ENCODE results near the gene FN1. TPM values are rescaled to one million over a fixed set of nuclear protein-coding genes. Genes with fewer than 3 reads are reported as not detected.

FN1 gene
- total RNA-seq, 1 experiment from 2014 or later = 133 TPM

DNA sequence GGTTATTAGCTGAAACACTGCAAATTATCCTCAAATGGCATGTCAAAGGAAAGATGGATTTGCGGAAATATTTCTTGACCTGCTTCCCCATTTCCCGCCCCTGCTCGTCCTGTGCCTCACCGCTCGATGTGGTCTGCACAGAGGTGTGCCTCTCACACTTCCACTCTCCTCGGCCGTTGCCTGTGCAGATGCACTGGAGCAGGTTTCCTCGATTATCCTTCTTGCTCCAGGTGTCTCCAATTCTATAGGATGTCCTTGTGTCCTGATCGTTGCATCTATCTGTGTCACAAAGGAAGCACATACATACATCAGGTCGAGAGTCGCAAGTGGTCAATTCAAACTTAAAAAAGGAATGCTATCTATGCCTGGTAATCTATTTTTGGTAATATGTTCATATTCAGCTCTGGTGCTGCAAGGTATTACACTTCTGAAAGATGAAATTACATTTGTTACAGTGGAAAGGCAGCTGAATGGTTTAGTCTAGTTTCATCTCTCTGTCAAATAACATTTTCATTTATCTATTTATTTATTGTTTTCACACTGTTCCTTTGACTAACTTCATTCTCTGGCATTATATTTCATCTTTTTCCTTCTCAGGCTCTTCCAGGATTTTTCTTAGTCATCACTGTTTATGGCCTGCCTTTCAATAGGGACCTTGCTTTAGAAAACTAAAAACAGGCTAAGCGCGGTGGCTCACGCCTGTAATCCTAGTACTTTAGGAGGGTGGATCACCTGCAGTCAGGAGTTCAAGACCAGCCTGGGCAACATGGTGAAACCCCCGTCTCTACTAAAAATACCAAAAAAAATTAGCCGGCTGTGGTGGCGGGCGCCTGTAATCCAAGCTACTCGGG lies 7.6 kb downstream of the FN1 start:
- no peak for DNase-seq
- Mint-ChIP-seq H3K36me3 (ENCODE audit: insufficient read depth, unreplicated experiment) (peaks cover 13% of the 10 kb centered on the region), H3K4me1 (ENCODE audit: low read depth, unreplicated experiment) (peaks cover 13% of the 10 kb centered on the region), H3K27ac (ENCODE audit: unreplicated experiment) (no peak overlapping the region), H3K9me3 (ENCODE audit: low read depth, unreplicated experiment) (no peaks in the 10 kb centered on the region), H3K4me3 (ENCODE audit: low read depth, unreplicated experiment) (no peak overlapping the region), H3K27me3 (ENCODE audit: unreplicated experiment) (no peaks in the 10 kb centered on the region)
- CTCF ChIA-PET = no interaction called here
- TF ChIP-seq, protein P1, sequence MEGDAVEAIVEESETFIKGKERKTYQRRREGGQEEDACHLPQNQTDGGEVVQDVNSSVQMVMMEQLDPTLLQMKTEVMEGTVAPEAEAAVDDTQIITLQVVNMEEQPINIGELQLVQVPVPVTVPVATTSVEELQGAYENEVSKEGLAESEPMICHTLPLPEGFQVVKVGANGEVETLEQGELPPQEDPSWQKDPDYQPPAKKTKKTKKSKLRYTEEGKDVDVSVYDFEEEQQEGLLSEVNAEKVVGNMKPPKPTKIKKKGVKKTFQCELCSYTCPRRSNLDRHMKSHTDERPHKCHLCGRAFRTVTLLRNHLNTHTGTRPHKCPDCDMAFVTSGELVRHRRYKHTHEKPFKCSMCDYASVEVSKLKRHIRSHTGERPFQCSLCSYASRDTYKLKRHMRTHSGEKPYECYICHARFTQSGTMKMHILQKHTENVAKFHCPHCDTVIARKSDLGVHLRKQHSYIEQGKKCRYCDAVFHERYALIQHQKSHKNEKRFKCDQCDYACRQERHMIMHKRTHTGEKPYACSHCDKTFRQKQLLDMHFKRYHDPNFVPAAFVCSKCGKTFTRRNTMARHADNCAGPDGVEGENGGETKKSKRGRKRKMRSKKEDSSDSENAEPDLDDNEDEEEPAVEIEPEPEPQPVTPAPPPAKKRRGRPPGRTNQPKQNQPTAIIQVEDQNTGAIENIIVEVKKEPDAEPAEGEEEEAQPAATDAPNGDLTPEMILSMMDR (IDR thresholded peaks at IDR 0.05; ENCODE audit: unreplicated experiment) = no peak
- intact Hi-C loops (cut with micrococcal nuclease; ENCODE audit: unreplicated experiment) = no loop called here
- BruUV-seq (replicated peaks) = no TSS peak

GRCh38 chr2:215427585-215427984 lies 8.3 kb downstream of the FN1 start:
- CTCF ChIA-PET = no interaction called here
- H3K27me3 Mint-ChIP-seq (ENCODE audit: unreplicated experiment) = no peaks in the 10 kb centered on the region
- no peaks in the 10 kb centered on the region for H3K9me3 Mint-ChIP-seq (ENCODE audit: low read depth, unreplicated experiment)
- peaks cover 7% of the 10 kb centered on the region for H3K4me1 Mint-ChIP-seq (ENCODE audit: low read depth, unreplicated experiment)
- DNase-seq = no peak
- H3K4me3 Mint-ChIP-seq (ENCODE audit: low read depth, unreplicated experiment) = no peak overlapping the region
- peaks cover 12% of the 10 kb centered on the region for H3K36me3 Mint-ChIP-seq (ENCODE audit: insufficient read depth, unreplicated experiment)
- TF ChIP-seq, protein P1 (IDR thresholded peaks at IDR 0.05; ENCODE audit: unreplicated experiment) = no peak
- BruUV-seq (replicated peaks) = no TSS peak
- no peak overlapping the region for H3K27ac Mint-ChIP-seq (ENCODE audit: unreplicated experiment)
- intact Hi-C loops (cut with micrococcal nuclease; ENCODE audit: unreplicated experiment) = no loop called here

GRCh38 chr2:215425021-215425782 lies 10.7 kb downstream of the FN1 start:
- Mint-ChIP-seq H3K9me3 (ENCODE audit: low read depth, unreplicated experiment) (no peaks in the 10 kb centered on the region), H3K27me3 (ENCODE audit: unreplicated experiment) (no peaks in the 10 kb centered on the region), H3K4me1 (ENCODE audit: low read depth, unreplicated experiment) (no peaks in the 10 kb centered on the region), H3K4me3 (ENCODE audit: low read depth, unreplicated experiment) (no peak overlapping the region), H3K36me3 (ENCODE audit: insufficient read depth, unreplicated experiment) (peaks cover 8% of the 10 kb centered on the region), H3K27ac (ENCODE audit: unreplicated experiment) (no peak overlapping the region)
- BruUV-seq (replicated peaks) = no TSS peak
- intact Hi-C loops (cut with micrococcal nuclease; ENCODE audit: unreplicated experiment) = no loop called here
- TF ChIP-seq, protein P1 (IDR thresholded peaks at IDR 0.05; ENCODE audit: unreplicated experiment) = no peak
- no peak for DNase-seq
- CTCF ChIA-PET = interaction anchor here (0.7 kb wide), 1 partner anchor 39 kb away, joined by 5 read pairs; no protein-coding TSS in a partner anchor

DNA sequence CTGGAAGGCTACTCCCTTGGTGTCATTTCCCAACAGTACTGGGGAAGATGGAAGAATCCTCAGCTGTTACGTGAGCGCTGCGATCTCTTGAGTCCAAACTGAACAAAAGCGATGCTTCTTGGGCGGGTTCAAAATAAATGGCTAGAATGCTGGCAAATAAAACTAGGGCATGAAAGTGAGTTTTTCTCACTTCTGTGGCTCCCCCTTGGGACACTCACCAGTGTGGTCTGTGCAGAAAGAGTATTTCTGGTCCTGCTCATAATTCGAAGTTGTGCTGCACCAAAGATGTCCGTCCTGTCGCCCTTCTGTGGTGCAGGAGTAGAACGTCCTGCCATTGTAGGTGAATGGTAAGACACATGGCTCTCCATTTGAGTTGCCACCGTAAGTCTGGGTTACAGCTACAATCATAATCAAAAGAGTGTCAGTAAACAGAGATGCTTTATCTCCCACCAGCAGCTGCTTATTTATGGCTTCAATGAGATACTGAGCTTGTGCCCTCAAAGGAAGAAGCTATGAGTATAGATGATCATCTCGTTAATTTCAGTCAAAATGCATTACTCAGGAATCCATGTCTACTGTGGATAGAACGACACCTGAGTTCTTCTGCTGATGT lies 11.8 kb downstream of the FN1 start:
- Mint-ChIP-seq H3K4me3 (ENCODE audit: low read depth, unreplicated experiment) (no peak overlapping the region), H3K9me3 (ENCODE audit: low read depth, unreplicated experiment) (no peaks in the 10 kb centered on the region), H3K27me3 (ENCODE audit: unreplicated experiment) (no peaks in the 10 kb centered on the region), H3K27ac (ENCODE audit: unreplicated experiment) (no peak overlapping the region), H3K36me3 (ENCODE audit: insufficient read depth, unreplicated experiment) (peaks cover 8% of the 10 kb centered on the region), H3K4me1 (ENCODE audit: low read depth, unreplicated experiment) (no peaks in the 10 kb centered on the region)
- TF ChIP-seq, protein P1 (IDR thresholded peaks at IDR 0.05; ENCODE audit: unreplicated experiment) = no peak
- no peak for DNase-seq
- intact Hi-C loops (cut with micrococcal nuclease; ENCODE audit: unreplicated experiment) = no loop called here
- CTCF ChIA-PET = interaction anchor here (0.7 kb wide), 2 partner anchors 37 to 247 kb away, joined by 5 to 7 read pairs; no protein-coding TSS in a partner anchor
- BruUV-seq (replicated peaks) = no TSS peak
